ENCODE results near the gene CLSTN3. TPM values are rescaled to one million over a fixed set of nuclear protein-coding genes. Genes with fewer than 3 reads are reported as not detected.

Gene CLSTN3
- total RNA-seq, 1 donor from 2014 or later: 57.5 TPM

DNA sequence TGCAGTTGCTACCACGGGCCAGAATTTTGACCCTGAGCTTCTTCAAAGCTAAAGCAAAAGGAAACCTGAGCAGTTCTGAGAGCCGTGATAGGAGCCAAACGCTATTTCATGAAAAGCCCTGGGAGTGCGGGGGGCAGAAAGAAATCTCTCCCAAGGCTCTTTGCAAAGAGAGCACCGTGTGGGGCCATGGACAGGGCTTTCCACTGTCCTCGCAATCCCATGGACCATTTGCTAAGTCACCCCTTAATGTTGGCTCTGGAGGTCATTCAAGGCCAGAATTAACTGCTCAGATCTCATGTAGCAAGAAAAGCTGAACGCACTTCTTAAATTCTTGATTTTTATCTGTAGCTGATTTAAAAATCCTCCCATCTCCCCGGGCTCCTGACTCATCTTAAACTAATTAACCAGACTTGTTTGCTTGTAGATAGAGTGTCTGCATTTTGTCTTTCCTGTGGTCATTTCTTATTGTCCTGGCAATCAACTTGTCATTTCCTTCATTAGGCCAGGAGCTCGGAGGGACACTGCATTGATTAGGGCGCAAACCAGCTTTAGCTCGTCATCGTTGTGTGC, 24.8 kb downstream of the CLSTN3 start:
- DNase-seq (ENCODE audit: low read depth): no peak
- H3K4me3 ChIP-seq (ENCODE audit: low read depth, low read length): no peak overlapping the region
- TF ChIP-seq, protein P1, sequence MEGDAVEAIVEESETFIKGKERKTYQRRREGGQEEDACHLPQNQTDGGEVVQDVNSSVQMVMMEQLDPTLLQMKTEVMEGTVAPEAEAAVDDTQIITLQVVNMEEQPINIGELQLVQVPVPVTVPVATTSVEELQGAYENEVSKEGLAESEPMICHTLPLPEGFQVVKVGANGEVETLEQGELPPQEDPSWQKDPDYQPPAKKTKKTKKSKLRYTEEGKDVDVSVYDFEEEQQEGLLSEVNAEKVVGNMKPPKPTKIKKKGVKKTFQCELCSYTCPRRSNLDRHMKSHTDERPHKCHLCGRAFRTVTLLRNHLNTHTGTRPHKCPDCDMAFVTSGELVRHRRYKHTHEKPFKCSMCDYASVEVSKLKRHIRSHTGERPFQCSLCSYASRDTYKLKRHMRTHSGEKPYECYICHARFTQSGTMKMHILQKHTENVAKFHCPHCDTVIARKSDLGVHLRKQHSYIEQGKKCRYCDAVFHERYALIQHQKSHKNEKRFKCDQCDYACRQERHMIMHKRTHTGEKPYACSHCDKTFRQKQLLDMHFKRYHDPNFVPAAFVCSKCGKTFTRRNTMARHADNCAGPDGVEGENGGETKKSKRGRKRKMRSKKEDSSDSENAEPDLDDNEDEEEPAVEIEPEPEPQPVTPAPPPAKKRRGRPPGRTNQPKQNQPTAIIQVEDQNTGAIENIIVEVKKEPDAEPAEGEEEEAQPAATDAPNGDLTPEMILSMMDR (conservative IDR thresholded peaks at IDR 0.05; ENCODE audit: low read depth, low read length): no peak

DNA sequence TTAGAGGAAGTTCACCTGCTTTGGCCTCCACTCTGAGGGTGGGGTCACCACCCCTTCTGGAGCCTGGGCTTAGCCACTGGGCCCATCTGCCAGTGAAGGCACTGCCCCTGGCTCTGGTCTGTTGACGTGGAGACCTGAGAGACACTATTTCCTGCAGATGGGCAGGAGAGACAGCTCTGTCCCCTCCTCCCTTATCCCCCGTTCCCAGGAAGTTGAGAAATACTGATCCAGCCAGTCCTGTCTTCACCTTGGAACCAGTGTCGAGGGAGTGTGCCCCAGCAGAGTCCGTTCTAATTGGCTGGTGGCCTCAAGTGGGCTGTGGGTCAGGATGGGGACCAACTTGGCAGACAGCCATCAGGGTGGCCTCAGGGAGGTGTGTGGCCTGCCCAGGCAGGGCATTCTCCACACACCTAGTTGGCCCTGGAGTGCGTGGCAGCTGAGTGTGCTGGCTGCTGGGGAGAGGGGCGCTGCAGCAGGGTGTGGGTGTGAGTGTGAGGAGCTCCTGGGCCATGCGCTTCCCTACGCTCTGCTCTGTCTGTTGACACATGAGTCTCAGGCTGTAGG, 25.4 kb downstream of the CLSTN3 start:
- TF ChIP-seq, protein P1 (conservative IDR thresholded peaks at IDR 0.05; ENCODE audit: low read depth, low read length): no peak
- DNase-seq (ENCODE audit: low read depth): no peak
- no peak overlapping the region for H3K4me3 ChIP-seq (ENCODE audit: low read depth, low read length)

DNA sequence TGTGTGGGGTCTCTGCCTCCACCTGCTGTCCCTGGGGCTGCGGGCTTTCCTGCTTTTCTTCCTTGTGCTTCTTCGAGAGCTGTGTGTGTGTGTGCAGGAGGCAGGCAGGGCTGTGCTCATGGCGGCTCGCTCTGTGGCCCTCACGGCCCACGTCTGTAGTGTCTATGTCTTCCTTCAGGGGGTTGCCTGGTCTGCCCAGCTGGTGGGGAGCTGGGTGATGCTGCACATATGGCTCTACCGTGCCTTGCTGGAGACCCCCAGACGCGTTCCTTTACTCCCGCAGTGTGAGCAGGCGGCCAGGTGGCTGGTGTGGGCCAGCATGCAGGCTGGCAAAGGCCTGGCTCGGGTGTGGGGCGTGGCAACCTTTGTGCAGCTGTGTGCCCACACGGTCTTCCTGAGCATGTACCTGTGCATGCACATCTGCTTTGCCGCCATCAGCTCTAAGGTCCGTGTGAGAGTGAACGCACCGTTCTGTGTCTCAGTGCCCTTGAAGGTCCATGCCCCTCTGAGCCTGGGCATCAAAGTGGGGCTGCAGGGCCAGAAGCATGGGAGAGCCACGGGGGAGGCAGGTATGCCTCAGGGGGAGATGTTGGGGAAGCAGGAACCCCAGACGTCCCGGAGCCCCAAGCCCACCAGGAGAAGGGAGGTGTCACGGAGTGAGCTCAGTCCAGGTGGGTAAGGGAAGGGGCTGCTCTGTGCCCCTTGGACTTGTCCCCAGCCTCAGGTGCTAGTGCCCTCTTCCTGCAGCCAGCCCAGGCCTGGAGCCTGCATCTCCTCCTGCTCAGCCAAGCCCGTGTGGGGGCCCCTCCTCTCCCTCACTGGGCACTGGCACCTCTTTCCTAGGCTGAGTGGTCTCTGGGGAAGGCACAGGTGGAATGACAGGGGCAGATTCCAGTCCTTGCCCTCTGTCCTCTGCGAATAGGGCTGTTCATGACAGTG, 26.4 kb downstream of the CLSTN3 start:
- no peak overlapping the region for H3K4me3 ChIP-seq (ENCODE audit: low read depth, low read length)
- DNase-seq (ENCODE audit: low read depth): no peak
- TF ChIP-seq, protein P1 (conservative IDR thresholded peaks at IDR 0.05; ENCODE audit: low read depth, low read length): no peak

DNA sequence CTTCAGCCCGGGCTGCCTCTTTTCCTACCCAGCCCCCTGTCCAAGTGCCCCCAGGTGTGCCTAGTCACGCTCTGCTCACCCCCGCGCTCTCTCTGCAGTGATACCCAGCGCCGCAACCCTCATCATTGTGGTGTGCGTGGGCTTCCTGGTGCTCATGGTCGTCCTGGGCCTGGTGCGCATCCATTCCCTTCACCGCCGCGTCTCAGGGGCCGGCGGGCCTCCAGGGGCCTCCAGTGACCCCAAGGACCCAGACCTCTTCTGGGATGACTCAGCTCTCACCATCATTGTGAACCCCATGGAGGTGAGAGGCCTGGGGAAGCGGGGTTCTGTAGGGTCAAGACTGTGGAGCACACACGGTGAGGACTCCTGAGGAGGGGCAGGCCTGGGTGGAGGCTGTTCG, 27.2 kb downstream of the CLSTN3 start:
- H3K4me3 ChIP-seq (ENCODE audit: low read depth, low read length): no peak overlapping the region
- no peak for DNase-seq (ENCODE audit: low read depth)
- TF ChIP-seq, protein P1 (conservative IDR thresholded peaks at IDR 0.05; ENCODE audit: low read depth, low read length): no peak

DNA sequence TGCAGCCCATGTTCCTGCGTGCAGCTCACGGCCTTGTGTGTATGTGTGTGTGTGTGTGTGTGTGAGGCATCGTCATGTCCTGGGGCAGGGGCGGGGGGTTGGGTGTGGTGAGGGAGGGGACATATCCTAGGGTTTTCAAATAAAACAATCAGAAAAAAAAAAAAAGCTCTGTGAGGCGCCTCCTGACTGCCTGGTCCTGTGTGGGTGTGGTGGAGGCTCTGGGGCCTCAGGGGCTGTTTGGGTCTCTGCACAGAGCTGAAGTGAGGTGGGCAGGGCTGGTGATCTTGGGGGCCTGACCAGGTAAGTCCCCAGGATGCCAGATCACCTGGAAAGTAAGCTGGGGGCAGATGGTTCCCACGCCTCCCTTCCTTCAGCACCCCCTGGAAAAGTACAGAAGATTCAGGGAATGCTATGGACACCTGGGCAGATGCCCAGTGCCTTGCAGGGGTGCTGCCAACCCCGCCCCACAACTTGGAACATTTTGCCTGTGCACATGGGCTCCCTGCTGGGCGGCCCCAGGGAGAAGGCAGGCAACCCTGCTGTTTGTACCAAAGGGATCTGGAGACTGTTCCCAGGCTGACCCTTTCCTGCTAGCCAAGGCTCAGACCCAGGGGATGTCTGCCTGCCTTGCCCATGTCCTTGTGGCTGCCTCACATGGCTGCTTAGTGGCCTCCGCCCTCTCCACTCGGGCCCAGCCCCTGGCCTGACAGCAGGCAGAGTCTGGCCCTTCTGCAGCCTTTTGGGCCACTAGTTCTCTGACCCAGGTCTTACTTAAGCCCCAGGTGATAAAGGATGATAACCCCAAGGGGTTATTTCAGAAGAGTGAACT, 28.8 kb downstream of the CLSTN3 start:
- H3K4me3 ChIP-seq (ENCODE audit: low read depth, low read length): no peak overlapping the region
- TF ChIP-seq, protein P1 (conservative IDR thresholded peaks at IDR 0.05; ENCODE audit: low read depth, low read length): no peak
- DNase-seq (ENCODE audit: low read depth): no peak

DNA sequence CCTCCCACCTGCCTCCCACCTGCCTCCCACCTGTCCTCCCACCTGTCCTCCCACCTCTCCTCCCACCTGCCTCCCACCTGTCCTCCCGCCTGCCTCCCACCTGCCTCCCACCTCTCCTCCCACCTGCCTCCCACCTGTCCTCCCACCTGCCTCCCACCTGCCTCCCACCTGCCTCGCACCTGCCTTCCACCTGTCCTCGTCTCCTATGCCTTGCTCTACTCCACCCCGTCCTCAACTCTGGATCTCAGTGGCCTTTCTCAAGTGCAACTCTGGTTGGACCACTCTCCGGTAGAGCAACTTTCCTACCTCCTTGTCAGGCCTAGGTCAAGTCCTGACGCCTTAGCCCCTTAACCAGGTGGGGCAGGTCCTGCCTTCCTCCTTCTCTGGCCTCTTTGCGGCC, 30.0 kb downstream of the CLSTN3 start:
- no peak for DNase-seq (ENCODE audit: low read depth)
- TF ChIP-seq, protein P1 (conservative IDR thresholded peaks at IDR 0.05; ENCODE audit: low read depth, low read length): no peak
- no peak overlapping the region for H3K4me3 ChIP-seq (ENCODE audit: low read depth, low read length)
